Naive thymus-derived CD8-positive, alpha-beta T cell (primary cell): Measurements from ENCODE around the gene KBTBD13. TPM values are rescaled to one million over a fixed set of nuclear protein-coding genes. Genes with fewer than 3 reads are reported as not detected.
A peak's percentile ranks its signal among the peaks of the same experiment; 100 is the strongest.

Experiments
- ATAC-seq, 2 donors: fragments of 150-1000 bp; cut with Tn5 transposase in 1 of 2; sonication (Bioruptor Pico), chemical (Tn5 transposase) in 1 of 2; 1 replicate in 1 of 2; 2 replicates in 1 of 2; pipeline ENCODE4 v1.10.0; 2021; ENCODE audit warnings: mild to moderate bottlenecking in 2 of 2, moderate library complexity in 2 of 2
- POLR2A ChIA-PET: fragments of 350-600 bp; sonication (Branson Sonifier 250); formaldehyde crosslinking; loops from one replicate; lab custom pipeline; 2021; ENCODE audit warnings: antibody characterized with exemption; lab: Charles Lee
- DNase-seq, 10 donors: peaks; one replicate each; pipeline versions ENCODE4 v3.0.0 to v3.0.0-alpha.2; 2020 to 2022
- H3K27ac Mint-ChIP-seq, 10 donors: one replicate each; pipeline ENCODE4 v1.8.0; 2020 to 2022; ENCODE audit warnings: mild to moderate bottlenecking in 10 of 10, mixed read lengths in 10 of 10, moderate library complexity in 4 of 10, inconsistent platforms in 1 of 10
- H3K27me3 Mint-ChIP-seq, 5 donors: one replicate each; pipeline ENCODE4 v1.8.0; 2021 to 2022; ENCODE audit warnings: mixed read lengths in 5 of 5
- H3K36me3 Mint-ChIP-seq, 3 donors: one replicate each; pipeline ENCODE4 v1.8.0; 2020 to 2022; ENCODE audit warnings: mixed read lengths in 3 of 3, mild to moderate bottlenecking in 2 of 3, inconsistent platforms in 1 of 3
- H3K4me1 Mint-ChIP-seq, 4 donors: one replicate each; pipeline ENCODE4 v1.8.0; 2021 to 2022; ENCODE audit warnings: mixed read lengths in 4 of 4
- H3K4me3 Mint-ChIP-seq, 10 donors: one replicate each; pipeline ENCODE4 v1.8.0; 2020 to 2022; ENCODE audit warnings: mild to moderate bottlenecking in 10 of 10, mixed read lengths in 10 of 10, moderate library complexity in 6 of 10, inconsistent platforms in 1 of 10
- H3K9me3 Mint-ChIP-seq, 9 donors: one replicate each; pipeline ENCODE4 v1.8.0; 2020 to 2022; ENCODE audit warnings: mixed read lengths in 9 of 9, mild to moderate bottlenecking in 3 of 9, inconsistent platforms in 1 of 9, moderate library complexity in 1 of 9
- polyA plus RNA-seq, 3 donors: library from polyadenylated mRNA; unstranded; fragments of 300-500 nt; fragmentation: Illumina TruSeq; gene quantifications; one replicate each; pipeline ENCODE4 v1.2.3, GENCODE V29; 2021
- total RNA-seq, 8 experiments: library from RNA in 2 of 8; stranded (reverse) in 2 of 8; gene quantifications; one replicate each; pipeline ENCODE4 v1.2.3 and lab custom pipeline; 2021 to 2026

Gene KBTBD13
- total RNA-seq (not detected), polyA plus RNA-seq (not detected), total RNA-seq (lab: John Stamatoyannopoulos, UW) (0 to 0.08 (median 0) reads per million in 6 experiments)

- ATAC-seq (no peak), DNase-seq (no peak)
- peaks cover 0 to 5% (median 0%) of the 10 kb centered on the region in 3 donors for H3K36me3 Mint-ChIP-seq
- H3K27ac Mint-ChIP-seq = no peak within 1 kb of the TSS
- POLR2A ChIA-PET = no interaction called here
- peaks cover 14 to 43% (median 20%) of the 10 kb centered on the region in 5 donors for H3K27me3 Mint-ChIP-seq
- peak within 1 kb of the TSS in 3 of 10 donors; percentile 50 to 73 (median 52) for H3K4me3 Mint-ChIP-seq
- no peaks in the 10 kb centered on the region for H3K9me3 Mint-ChIP-seq
- peaks cover 7 to 11% (median 10%) of the 10 kb centered on the region in 4 donors for H3K4me1 Mint-ChIP-seq
Measured at GRCh38 chr15:65076486-65077290, at the start of gene KBTBD13. TSS of gene KBTBD13 (plus strand) at chr15:65076746. CDS start at chr15:65076816, 70 bp downstream.

- H3K9me3 Mint-ChIP-seq = no peaks in the 10 kb centered on the region
- peaks cover 6 to 40% (median 17%) of the 10 kb centered on the region in 3 donors for H3K36me3 Mint-ChIP-seq
- ATAC-seq = no peak
- peak overlapping the region in 2 of 10 donors; percentile 3 to 38 for H3K4me3 Mint-ChIP-seq
- POLR2A ChIA-PET = no interaction called here
- H3K4me1 Mint-ChIP-seq = peaks cover 12 to 26% (median 22%) of the 10 kb centered on the region in 4 donors
- peaks cover 0 to 2% (median 0%) of the 10 kb centered on the region in 5 donors for H3K27me3 Mint-ChIP-seq
- no peak for DNase-seq
- peak overlapping the region in 3 of 10 donors; percentile 5 to 53 (median 31) for H3K27ac Mint-ChIP-seq
Measured at GRCh38 chr15:65026756-65027155, 49.8 kb upstream of the KBTBD13 start.

GRCh38 chr15:65027593-65027992 is 49.0 kb upstream of the KBTBD13 start:
- no peak for DNase-seq
- no peaks in the 10 kb centered on the region for H3K9me3 Mint-ChIP-seq
- peaks cover 12 to 26% (median 22%) of the 10 kb centered on the region in 4 donors for H3K4me1 Mint-ChIP-seq
- H3K4me3 Mint-ChIP-seq = peak overlapping the region; percentile 84 to 99 (median 93)
- peaks cover 0 to 4% (median 2%) of the 10 kb centered on the region in 5 donors for H3K27me3 Mint-ChIP-seq
- H3K36me3 Mint-ChIP-seq = peaks cover 6 to 34% (median 17%) of the 10 kb centered on the region in 3 donors
- peak overlapping the region in 4 of 10 donors; percentile 7 to 84 (median 42) for H3K27ac Mint-ChIP-seq
- POLR2A ChIA-PET = no interaction called here
- ATAC-seq = no peak

GRCh38 chr15:65028338-65028737 is 48.2 kb upstream of the KBTBD13 start:
- peaks cover 12 to 30% (median 26%) of the 10 kb centered on the region in 4 donors for H3K4me1 Mint-ChIP-seq
- DNase-seq = peak in 3 of 10 donors; percentile 9 to 24 (median 15)
- peaks cover 6 to 29% (median 16%) of the 10 kb centered on the region in 3 donors for H3K36me3 Mint-ChIP-seq
- H3K9me3 Mint-ChIP-seq = no peaks in the 10 kb centered on the region
- peak overlapping the region; percentile 84 to 99 (median 93) for H3K4me3 Mint-ChIP-seq
- POLR2A ChIA-PET = interaction anchor here (0.6 to 1.4 kb wide), 2 partner anchors 10 to 1321 kb away, joined by 3 to 5 read pairs; no protein-coding TSS in a partner anchor
- ATAC-seq = no peak
- H3K27ac Mint-ChIP-seq = peak overlapping the region; percentile 58 to 88 (median 81)
- H3K27me3 Mint-ChIP-seq = peaks cover 0 to 4% (median 2%) of the 10 kb centered on the region in 5 donors

- H3K27me3 Mint-ChIP-seq = peaks cover 0 to 4% (median 2%) of the 10 kb centered on the region in 5 donors
- DNase-seq (peak; percentile 82 to 97 (median 88)), ATAC-seq (peak; percentile 92 to 94)
- peak within 1 kb of the TSS; percentile 73 to 88 (median 81) for H3K27ac Mint-ChIP-seq
- H3K4me3 Mint-ChIP-seq = peak within 1 kb of the TSS; percentile 84 to 99 (median 93)
- POLR2A ChIA-PET = interaction anchor here (0.6 to 1.4 kb wide), 2 partner anchors 11 to 1322 kb away, joined by 3 to 5 read pairs; no protein-coding TSS in a partner anchor
- peaks cover 6 to 22% (median 11%) of the 10 kb centered on the region in 3 donors for H3K36me3 Mint-ChIP-seq
- peaks cover 12 to 34% (median 32%) of the 10 kb centered on the region in 4 donors for H3K4me1 Mint-ChIP-seq
- H3K9me3 Mint-ChIP-seq = no peaks in the 10 kb centered on the region
Measured at GRCh38 chr15:65028921-65029735, 47.4 kb upstream of the KBTBD13 start, which contains the start of gene MTFMT. TSS of gene MTFMT (minus strand) at chr15:65029639. CDS start at chr15:65029613, 26 bp downstream.

GRCh38 chr15:65029736-65030208 is 46.8 kb upstream of the KBTBD13 start:
- H3K4me3 Mint-ChIP-seq = peak overlapping the region; percentile 43 to 99 (median 77)
- no peak for ATAC-seq
- peaks cover 2 to 17% (median 7%) of the 10 kb centered on the region in 3 donors for H3K36me3 Mint-ChIP-seq
- H3K4me1 Mint-ChIP-seq = peaks cover 10 to 34% (median 31%) of the 10 kb centered on the region in 4 donors
- H3K9me3 Mint-ChIP-seq = no peaks in the 10 kb centered on the region
- peaks cover 0 to 4% (median 2%) of the 10 kb centered on the region in 5 donors for H3K27me3 Mint-ChIP-seq
- peak overlapping the region in 5 of 10 donors; percentile 51 to 77 (median 71) for H3K27ac Mint-ChIP-seq
- POLR2A ChIA-PET = interaction anchor here (0.6 kb wide), 1 partner anchor 1291 kb away, joined by 3 read pairs; no protein-coding TSS in a partner anchor
- DNase-seq = no peak

GRCh38 chr15:65032801-65033537 is 43.6 kb upstream of the KBTBD13 start:
- Mint-ChIP-seq H3K27me3 (peaks cover 0 to 4% (median 2%) of the 10 kb centered on the region in 5 donors), H3K36me3 (no peaks in the 10 kb centered on the region), H3K27ac (no peak overlapping the region), H3K4me3 (peak overlapping the region in 2 of 10 donors; percentile 19 to 37), H3K4me1 (peaks cover 4 to 20% (median 20%) of the 10 kb centered on the region in 4 donors), H3K9me3 (no peaks in the 10 kb centered on the region)
- DNase-seq (peak in 5 of 10 donors; percentile 15 to 32 (median 22)), ATAC-seq (peak; percentile 18 to 31)
- POLR2A ChIA-PET = interaction anchor here (1.7 kb wide), 1 partner anchor 272 kb away, joined by 4 read pairs; the partner anchor contains the start of gene RNU5B-1

GRCh38 chr15:65033659-65034269 is 42.8 kb upstream of the KBTBD13 start:
- no peaks in the 10 kb centered on the region for H3K9me3 Mint-ChIP-seq
- peaks cover 0 to 4% (median 2%) of the 10 kb centered on the region in 5 donors for H3K27me3 Mint-ChIP-seq
- H3K4me1 Mint-ChIP-seq = peaks cover 0 to 14% (median 12%) of the 10 kb centered on the region in 4 donors
- no peak overlapping the region for H3K4me3 Mint-ChIP-seq
- no peak overlapping the region for H3K27ac Mint-ChIP-seq
- peak; percentile 23 to 43 for ATAC-seq
- H3K36me3 Mint-ChIP-seq = no peaks in the 10 kb centered on the region
- peak in 5 of 10 donors; percentile 9 to 47 (median 24) for DNase-seq
- POLR2A ChIA-PET = interaction anchor here (0.6 to 1.7 kb wide), 2 partner anchors 264 to 271 kb away, joined by 3 to 4 read pairs; partner anchors contain the start of gene RNU5B-1

GRCh38 chr15:65034719-65035118 is 41.8 kb upstream of the KBTBD13 start:
- Mint-ChIP-seq H3K4me1 (peaks cover 0 to 14% (median 11%) of the 10 kb centered on the region in 4 donors), H3K4me3 (no peak overlapping the region), H3K36me3 (no peaks in the 10 kb centered on the region), H3K27me3 (peaks cover 0 to 4% (median 2%) of the 10 kb centered on the region in 5 donors), H3K9me3 (no peaks in the 10 kb centered on the region), H3K27ac (no peak overlapping the region)
- no peak for DNase-seq
- POLR2A ChIA-PET = interaction anchor here (1.7 kb wide), 1 partner anchor 270 kb away, joined by 4 read pairs; the partner anchor contains the start of gene RNU5B-1
- no peak for ATAC-seq

- Mint-ChIP-seq H3K4me1 (peaks cover 0 to 12% (median 8%) of the 10 kb centered on the region in 4 donors), H3K4me3 (no peak overlapping the region), H3K27me3 (peaks cover 0 to 4% (median 3%) of the 10 kb centered on the region in 5 donors), H3K36me3 (no peaks in the 10 kb centered on the region), H3K9me3 (no peaks in the 10 kb centered on the region), H3K27ac (no peak overlapping the region)
- POLR2A ChIA-PET = no interaction called here
- ATAC-seq = no peak
- DNase-seq = no peak
Measured at GRCh38 chr15:65037309-65037708, 39.2 kb upstream of the KBTBD13 start.
